SJCRH30 (cell line): ENCODE measurements around the gene ADGRL2. TPM values are rescaled to one million over a fixed set of nuclear protein-coding genes. Genes with fewer than 3 reads are reported as not detected.
A peak's percentile ranks its signal among the peaks of the same experiment; 100 is the strongest.
"Not testable (repeated sequence)": the region's sequence is repeated elsewhere in the genome, so short reads cannot be mapped to it uniquely, and the experiment has no call there.

Source experiments
- DNase-seq, 2 experiments: peaks; one replicate each; pipeline ENCODE4 v3.0.0-alpha.2; 2015 to 2020
- H3K27ac ChIP-seq: fragments of 250-450 bp; sonication (Bioruptor Pico); 2 replicates; pipeline ENCODE4 v1.5.1; 2020; ENCODE audit warnings: mild to moderate bottlenecking, moderate library complexity
- H3K27me3 ChIP-seq: fragments of 250-450 bp; sonication (Bioruptor Pico); 2 replicates; pipeline ENCODE4 v1.5.1; 2020; ENCODE audit warnings: mild to moderate bottlenecking, moderate library complexity
- H3K36me3 ChIP-seq: fragments of 250-450 bp; sonication (Bioruptor Pico); 2 replicates; pipeline ENCODE4 v1.5.1; 2020; ENCODE audit warnings: mild to moderate bottlenecking, moderate library complexity
- H3K4me1 ChIP-seq: fragments of 250-450 bp; sonication (Bioruptor Pico); 2 replicates; pipeline ENCODE4 v1.5.1; 2020; ENCODE audit warnings: mild to moderate bottlenecking, moderate library complexity
- H3K4me3 ChIP-seq: fragments of 250-450 bp; sonication (Bioruptor Pico); 2 replicates; pipeline ENCODE4 v1.5.1; 2020; ENCODE audit warnings: mild to moderate bottlenecking, moderate library complexity
- H3K9me3 ChIP-seq: fragments of 250-450 bp; sonication (Bioruptor Pico); replicated peaks from 2 replicates; pipeline ENCODE4 v1.5.1; 2020; ENCODE audit warnings: mild to moderate bottlenecking, moderate library complexity
- total RNA-seq: library from RNA; depleted of rRNA; stranded (reverse); fragments of >200 nt; shearing (Covaris generic); gene quantifications from 2 replicates; pipeline ENCODE4 v1.2.3, GENCODE V29; 2014

Gene ADGRL2
- total RNA-seq, 1 experiment from 2014 or later = 98.0 TPM

GRCh38 chr1:81885291-81885690, 84.6 kb downstream of the ADGRL2 start:
- no peak overlapping the region for H3K27ac ChIP-seq
- H3K4me3 ChIP-seq = no peak overlapping the region

DNA sequence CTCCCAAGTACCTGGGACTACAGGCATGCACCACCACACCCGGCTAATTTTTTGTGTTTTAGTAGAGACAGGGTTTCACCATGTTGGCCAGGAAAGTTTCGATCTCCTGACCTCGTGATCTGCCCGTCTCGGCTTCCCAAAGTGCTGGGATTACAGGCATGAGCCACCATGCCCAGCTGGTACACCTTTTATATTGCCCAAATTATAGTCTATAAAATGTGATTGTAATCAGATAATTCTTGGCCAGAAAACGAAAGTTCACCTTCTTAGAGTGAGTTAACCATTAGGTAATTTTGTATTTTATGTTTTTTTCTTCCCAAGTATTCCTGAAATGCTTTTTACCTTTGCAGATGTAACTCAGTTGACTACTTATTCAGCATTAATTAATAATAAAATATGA, 85.6 kb downstream of the ADGRL2 start:
- H3K27me3 ChIP-seq, H3K9me3 ChIP-seq, H3K36me3 ChIP-seq, H3K4me3 ChIP-seq, H3K4me1 ChIP-seq, H3K27ac ChIP-seq, DNase-seq: not testable (repeated sequence)

More at GRCh38 chr1:81885291-81885690, 84.6 kb downstream of the ADGRL2 start:
- H3K36me3 ChIP-seq = peaks cover 2% of the 10 kb centered on the region; the same call in 1 of the 2 replicates
- no peaks in the 10 kb centered on the region for H3K27me3 ChIP-seq
- no peaks in the 10 kb centered on the region for H3K9me3 ChIP-seq
- no peak for DNase-seq
- no peaks in the 10 kb centered on the region for H3K4me1 ChIP-seq

- H3K9me3 ChIP-seq = no peaks in the 10 kb centered on the region
- H3K27ac ChIP-seq = no peak overlapping the region
- no peaks in the 10 kb centered on the region for H3K27me3 ChIP-seq
- DNase-seq = no peak
- 0 out of 2 replicates have a peak, but pooled peaks cover 2% of the 10 kb centered on the region for H3K36me3 ChIP-seq
- H3K4me1 ChIP-seq = no peaks in the 10 kb centered on the region
- no peak overlapping the region for H3K4me3 ChIP-seq
These were observed 86.8 kb downstream of the ADGRL2 start for GRCh38 chr1:81887421-81888144.

DNA sequence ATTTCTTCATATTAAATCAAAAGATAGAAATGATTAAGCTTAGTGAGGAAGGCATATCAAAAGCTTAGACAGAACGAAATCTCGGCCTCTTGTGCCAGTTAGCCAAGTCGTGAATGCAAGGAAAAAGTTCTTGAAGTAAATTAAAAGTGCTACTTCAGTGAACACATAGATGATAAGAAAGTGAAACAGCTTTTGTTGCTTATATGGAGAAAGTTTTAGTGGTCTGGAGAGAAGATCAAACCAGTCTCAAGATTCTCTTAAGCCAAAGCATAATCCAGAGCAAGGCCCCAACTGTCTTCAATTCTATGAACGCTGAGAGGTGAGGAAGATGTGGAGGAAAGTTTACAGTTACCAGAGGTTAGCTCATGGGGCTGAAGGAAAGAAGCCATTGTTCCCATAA, 88.4 kb downstream of the ADGRL2 start:
- Histone ChIP-seq H3K4me1 (peaks cover under 1% of the 10 kb centered on the region; the same call in 1 of the 2 replicates), H3K36me3 (no peaks in the 10 kb centered on the region), H3K27ac (no peak overlapping the region), H3K9me3 (no peaks in the 10 kb centered on the region), H3K4me3 (no peak overlapping the region), H3K27me3 (no peaks in the 10 kb centered on the region)
- no peak for DNase-seq

DNA sequence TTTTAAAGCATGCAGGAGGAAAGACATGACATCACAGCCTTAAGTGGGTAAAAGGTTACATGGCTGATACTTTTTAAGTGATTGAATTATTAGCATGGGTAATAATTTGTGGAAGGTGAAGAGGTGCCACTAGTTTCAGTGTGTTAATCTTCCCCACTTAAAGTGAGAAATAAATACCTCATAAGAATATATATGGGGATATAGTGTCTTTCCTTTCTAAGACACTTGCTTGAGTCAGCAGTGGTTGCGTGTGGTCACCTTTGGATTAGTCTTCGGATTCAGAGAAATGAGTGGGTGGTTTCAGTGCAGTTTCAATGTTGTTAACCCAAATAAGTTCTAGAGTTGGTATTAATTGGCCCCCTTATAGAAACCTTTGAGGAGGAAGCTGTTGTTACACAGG, 94.1 kb downstream of the ADGRL2 start:
- Histone ChIP-seq H3K4me3 (no peak overlapping the region), H3K27ac (no peak overlapping the region), H3K9me3 (0 out of 2 replicates have a peak, but pooled peaks cover 4% of the 10 kb centered on the region), H3K4me1 (peaks cover 19% of the 10 kb centered on the region), H3K27me3 (no peaks in the 10 kb centered on the region), H3K36me3 (no peaks in the 10 kb centered on the region)
- no peak for DNase-seq

GRCh38 chr1:81899214-81899821, 98.6 kb downstream of the ADGRL2 start:
- no peak overlapping the region for H3K27ac ChIP-seq
- H3K27me3 ChIP-seq = no peaks in the 10 kb centered on the region
- no peak overlapping the region for H3K4me3 ChIP-seq
- no peaks in the 10 kb centered on the region for H3K36me3 ChIP-seq
- H3K9me3 ChIP-seq = 0 out of 2 replicates have a peak, but pooled peaks cover 4% of the 10 kb centered on the region
- H3K4me1 ChIP-seq = peaks cover 26% of the 10 kb centered on the region
- peak in 1 of 2 experiments; percentile 17 for DNase-seq

- Histone ChIP-seq H3K27ac (no peak overlapping the region), H3K36me3 (peaks cover 14% of the 10 kb centered on the region; the same call in 1 of the 2 replicates), H3K27me3 (no peaks in the 10 kb centered on the region), H3K4me3 (no peak overlapping the region), H3K4me1 (no peaks in the 10 kb centered on the region), H3K9me3 (no peaks in the 10 kb centered on the region)
- DNase-seq = no peak
These were observed 106.8 kb downstream of the ADGRL2 start for GRCh38 chr1:81907575-81907974.

GRCh38 chr1:81912383-81912782, 111.6 kb downstream of the ADGRL2 start:
- Histone ChIP-seq H3K36me3 (peaks cover 10% of the 10 kb centered on the region; the same call in 1 of the 2 replicates), H3K4me1 (no peaks in the 10 kb centered on the region), H3K4me3 (no peak overlapping the region), H3K27ac (no peak overlapping the region), H3K27me3 (no peaks in the 10 kb centered on the region), H3K9me3 (no peaks in the 10 kb centered on the region)
- DNase-seq = no peak

DNA sequence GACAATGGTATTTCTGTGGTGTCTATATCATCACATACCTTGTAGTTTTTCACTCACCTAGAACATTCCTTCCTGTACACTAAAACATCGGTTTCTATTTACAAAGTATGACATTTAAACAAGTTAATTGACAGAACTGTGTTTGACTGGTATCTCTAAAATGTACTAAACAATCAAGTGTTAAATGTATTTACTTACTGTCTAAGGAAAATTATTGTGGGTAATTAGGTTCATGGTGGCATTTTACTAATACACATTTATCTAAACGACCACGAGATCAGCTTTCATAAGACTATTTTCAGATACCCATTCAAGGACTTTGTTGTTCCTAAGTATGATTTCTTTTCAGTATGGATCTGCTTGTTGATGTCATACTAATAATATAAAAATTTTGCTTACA, 115.2 kb downstream of the ADGRL2 start:
- no peaks in the 10 kb centered on the region for H3K9me3 ChIP-seq
- no peaks in the 10 kb centered on the region for H3K36me3 ChIP-seq
- H3K4me1 ChIP-seq = peaks cover 8% of the 10 kb centered on the region
- no peaks in the 10 kb centered on the region for H3K27me3 ChIP-seq
- no peak overlapping the region for H3K4me3 ChIP-seq
- H3K27ac ChIP-seq = no peak overlapping the region
- DNase-seq = no peak

GRCh38 chr1:81920245-81920740, 119.6 kb downstream of the ADGRL2 start:
- Histone ChIP-seq H3K9me3 (no peaks in the 10 kb centered on the region), H3K4me3 (peak overlapping the region; percentile 18), H3K27me3 (no peaks in the 10 kb centered on the region), H3K36me3 (no peaks in the 10 kb centered on the region), H3K27ac (peak overlapping the region; percentile 50), H3K4me1 (peaks cover 14% of the 10 kb centered on the region)
- peak; percentile 89 to 95 for DNase-seq

- H3K27me3 ChIP-seq = no peaks in the 10 kb centered on the region
- H3K36me3 ChIP-seq = no peaks in the 10 kb centered on the region
These were observed 120.2 kb downstream of the ADGRL2 start for GRCh38 chr1:81920886-81921285.

DNA sequence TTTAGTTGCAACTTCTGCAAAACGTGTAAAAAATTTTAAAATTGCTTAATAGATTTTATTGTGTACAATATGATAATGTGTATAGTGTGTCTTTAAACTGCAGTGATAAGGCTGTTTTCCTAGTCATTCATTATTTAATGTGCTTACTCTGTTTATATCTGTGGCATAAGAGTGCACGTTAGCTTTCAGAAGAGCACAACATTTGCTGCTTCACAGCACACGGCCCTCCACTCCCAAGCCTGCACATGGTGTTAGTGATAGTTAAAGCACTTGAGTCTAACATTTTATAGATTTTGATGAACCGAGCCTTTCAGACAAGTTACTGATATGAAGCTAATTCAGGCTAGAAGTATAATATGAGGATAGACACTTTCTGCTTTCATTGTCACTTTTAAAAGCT, 120.6 kb downstream of the ADGRL2 start:
- Histone ChIP-seq H3K27ac (no peak overlapping the region), H3K27me3 (no peaks in the 10 kb centered on the region), H3K4me1 (peaks cover 14% of the 10 kb centered on the region), H3K9me3 (no peaks in the 10 kb centered on the region), H3K36me3 (no peaks in the 10 kb centered on the region), H3K4me3 (no peak overlapping the region)
- DNase-seq = no peak

More at GRCh38 chr1:81920886-81921285, 120.2 kb downstream of the ADGRL2 start:
- no peak for DNase-seq
- H3K27ac ChIP-seq = peak overlapping the region; percentile 50
- peak overlapping the region; percentile 18 for H3K4me3 ChIP-seq
- no peaks in the 10 kb centered on the region for H3K9me3 ChIP-seq
- H3K4me1 ChIP-seq = peaks cover 14% of the 10 kb centered on the region

DNA sequence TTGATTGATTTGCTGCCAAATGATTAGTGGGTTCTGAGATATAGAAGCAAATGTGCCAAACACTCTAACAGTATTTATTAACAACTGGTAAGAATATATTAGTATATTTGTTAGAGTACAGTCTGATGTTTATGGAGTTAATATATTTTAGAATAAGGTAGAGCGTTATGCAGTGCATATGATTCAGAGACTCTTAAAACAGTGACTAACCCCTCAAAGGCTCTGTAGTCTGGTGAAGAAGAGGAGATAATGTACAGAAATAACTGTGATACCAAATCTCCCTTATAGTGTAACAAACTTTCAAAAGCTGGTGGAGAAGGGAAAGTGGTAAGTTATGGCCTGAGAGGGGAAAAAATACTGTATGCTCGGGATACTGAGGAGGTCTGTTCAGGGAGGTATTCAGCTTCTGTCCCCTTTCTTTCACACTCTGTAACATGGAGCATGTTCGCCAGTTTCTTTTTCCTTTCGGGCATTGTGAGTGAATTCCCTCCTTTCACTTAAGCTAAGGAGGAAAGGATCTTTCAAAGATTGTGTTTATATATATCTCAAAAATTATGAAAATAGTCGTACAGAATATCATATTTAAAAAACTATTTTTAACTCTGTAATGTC, 121.2 kb downstream of the ADGRL2 start:
- no peaks in the 10 kb centered on the region for H3K27me3 ChIP-seq
- no peaks in the 10 kb centered on the region for H3K9me3 ChIP-seq
- H3K4me3 ChIP-seq = no peak overlapping the region
- peaks cover 19% of the 10 kb centered on the region for H3K4me1 ChIP-seq
- DNase-seq = no peak
- H3K36me3 ChIP-seq = no peaks in the 10 kb centered on the region
- H3K27ac ChIP-seq = no peak overlapping the region

GRCh38 chr1:81922955-81923354, 122.2 kb downstream of the ADGRL2 start:
- Histone ChIP-seq H3K4me1 (peaks cover 27% of the 10 kb centered on the region), H3K36me3 (no peaks in the 10 kb centered on the region), H3K9me3 (no peaks in the 10 kb centered on the region), H3K27me3 (no peaks in the 10 kb centered on the region), H3K27ac (no peak overlapping the region), H3K4me3 (no peak overlapping the region)
- no peak for DNase-seq

- no peaks in the 10 kb centered on the region for H3K9me3 ChIP-seq
- peaks cover 16% of the 10 kb centered on the region for H3K4me1 ChIP-seq
- no peak for DNase-seq
- no peaks in the 10 kb centered on the region; the same call in 1 of the 2 replicates for H3K36me3 ChIP-seq
- no peak overlapping the region for H3K4me3 ChIP-seq
- H3K27me3 ChIP-seq = no peaks in the 10 kb centered on the region
- no peak overlapping the region for H3K27ac ChIP-seq
These were observed 128.4 kb downstream of the ADGRL2 start for GRCh38 chr1:81929106-81929505.
